Omental fat pad (tissue), 4 donors: Measurements from ENCODE around the gene KLHL29. TPM values are rescaled to one million over a fixed set of nuclear protein-coding genes. Genes with fewer than 3 reads are reported as not detected.
A peak's percentile ranks its signal among the peaks of the same experiment; 100 is the strongest.

ENCODE experiments used
- ATAC-seq: fragments of 150-250 bp; one replicate; pipeline ENCODE4 v1.9.1; 2016; ENCODE audit warnings: mild to moderate bottlenecking, moderate library complexity; ENCODE audit not compliant: low FRiP score
- DNase-seq: peaks from one replicate; pipeline ENCODE4 v3.0.0-alpha.2; 2019; ENCODE audit warnings: low spot score
- CTCF ChIP-seq, 3 donors: fragments of 450-650 bp; IDR thresholded peaks; one replicate each; pipeline ENCODE4 v1.5.1; 2016 to 2017; ENCODE audit warnings: antibody characterized with exemption in 3 of 3, mild to moderate bottlenecking in 3 of 3, moderate library complexity in 2 of 3
- total RNA-seq, 4 donors: library from RNA; depleted of rRNA; stranded (reverse); fragments of >200 nt; gene quantifications; one replicate each; pipeline ENCODE4 v1.1.0, GENCODE V29; 2016

Gene KLHL29
- total RNA-seq, 4 donors from 2014 or later: 4.0 to 19.5 (median 12.7) TPM

GRCh38 chr2:23571527-23572282 lies 186.7 kb downstream of the KLHL29 start:
- DNase-seq (no peak), ATAC-seq (no peak)
- no peak for TF ChIP-seq CTCF (IDR thresholded peaks at IDR 0.05)

- peak; percentile 15 for ATAC-seq
- no peak for DNase-seq
- no peak for TF ChIP-seq CTCF (IDR thresholded peaks at IDR 0.05)
Measured at GRCh38 chr2:23574919-23575654, 190.1 kb downstream of the KLHL29 start.

GRCh38 chr2:23578964-23579671 lies 194.1 kb downstream of the KLHL29 start:
- DNase-seq: no peak
- TF ChIP-seq CTCF (IDR thresholded peaks at IDR 0.05): no peak
- no peak for ATAC-seq

- no peak for DNase-seq
- TF ChIP-seq CTCF (IDR thresholded peaks at IDR 0.05): no peak
- no peak for ATAC-seq
Measured at GRCh38 chr2:23579674-23580073, 194.7 kb downstream of the KLHL29 start.

GRCh38 chr2:23583467-23583866 lies 198.5 kb downstream of the KLHL29 start:
- no peak for TF ChIP-seq CTCF (IDR thresholded peaks at IDR 0.05)
- ATAC-seq (no peak), DNase-seq (no peak)

GRCh38 chr2:23584054-23584745 lies 199.2 kb downstream of the KLHL29 start:
- TF ChIP-seq CTCF (IDR thresholded peaks at IDR 0.05): no peak
- DNase-seq (no peak), ATAC-seq (no peak)
